ENCODE results near the gene ANKRD1.
"Not testable (repeated sequence)": the region's sequence is repeated elsewhere in the genome, so short reads cannot be mapped to it uniquely, and the experiment has no call there.

Gene ANKRD1

GRCh38 chr10:90944749-90945148 lies 23.9 kb upstream of the ANKRD1 start:
- Histone ChIP-seq H3K4me1 (ENCODE audit: insufficient read depth, insufficient read length) (no peaks in the 10 kb centered on the region), H3K27me3 (ENCODE audit: insufficient read depth, insufficient read length) (no peaks in the 10 kb centered on the region)
- no peak for DNase-seq (ENCODE audit: low read depth, low spot score)

GRCh38 chr10:90942980-90943379 lies 22.1 kb upstream of the ANKRD1 start:
- not testable (repeated sequence) for H3K9me3 ChIP-seq (ENCODE audit: insufficient read depth, low read length); H3K27me3 ChIP-seq (ENCODE audit: insufficient read depth, insufficient read length); H3K4me1 ChIP-seq (ENCODE audit: insufficient read depth, insufficient read length); DNase-seq (ENCODE audit: low read depth, low spot score); H3K4me3 ChIP-seq (ENCODE audit: insufficient read length, low read depth); H3K36me3 ChIP-seq (ENCODE audit: insufficient read depth, insufficient read length, low read length); H3K9ac ChIP-seq (ENCODE audit: insufficient read length, low read depth)

More at GRCh38 chr10:90944749-90945148, 23.9 kb upstream of the ANKRD1 start:
- Histone ChIP-seq H3K9ac (ENCODE audit: insufficient read length, low read depth) (no peak overlapping the region), H3K9me3 (ENCODE audit: insufficient read depth, low read length) (no peaks in the 10 kb centered on the region), H3K36me3 (ENCODE audit: insufficient read depth, insufficient read length, low read length) (no peaks in the 10 kb centered on the region), H3K4me3 (ENCODE audit: insufficient read length, low read depth) (no peak overlapping the region)
- TF ChIP-seq ZNF274 (IDR thresholded peaks at IDR 0.05; ENCODE audit: low read depth, low read length), result no peak
- no peak for TF ChIP-seq YY1 (IDR thresholded peaks at IDR 0.05; ENCODE audit: insufficient read depth, insufficient read length)
- TF ChIP-seq SUZ12 (IDR thresholded peaks at IDR 0.05; ENCODE audit: extremely low read depth, insufficient read depth, insufficient read length), result no peak

DNA sequence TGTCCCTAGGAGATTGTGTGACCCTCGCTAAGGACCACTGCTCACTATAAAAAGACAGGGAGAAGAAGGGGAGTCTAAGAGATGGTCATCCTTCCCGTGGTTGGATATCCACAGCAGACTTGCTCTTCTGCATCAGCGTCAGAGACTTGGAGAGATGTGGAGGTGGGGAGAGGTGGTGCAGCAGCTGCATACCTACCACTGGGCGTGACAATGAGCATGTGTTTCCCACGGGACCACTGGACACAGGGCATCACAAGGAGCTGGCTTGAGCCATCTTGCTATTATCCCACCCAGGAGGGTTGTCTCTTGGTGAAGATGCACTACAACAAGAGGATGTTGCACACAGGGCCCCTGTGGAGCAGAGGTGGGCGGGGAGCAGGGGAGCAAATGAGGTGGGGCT lies 18.8 kb upstream of the ANKRD1 start:
- Histone ChIP-seq H3K9me3 (ENCODE audit: insufficient read depth, low read length) (no peaks in the 10 kb centered on the region), H3K36me3 (ENCODE audit: insufficient read depth, insufficient read length, low read length) (no peaks in the 10 kb centered on the region), H3K27me3 (ENCODE audit: insufficient read depth, insufficient read length) (no peaks in the 10 kb centered on the region), H3K4me3 (ENCODE audit: insufficient read length, low read depth) (no peak overlapping the region), H3K4me1 (ENCODE audit: insufficient read depth, insufficient read length) (no peaks in the 10 kb centered on the region), H3K9ac (ENCODE audit: insufficient read length, low read depth) (no peak overlapping the region)
- no peak for DNase-seq (ENCODE audit: low read depth, low spot score)
- TF ChIP-seq YY1 (IDR thresholded peaks at IDR 0.05; ENCODE audit: insufficient read depth, insufficient read length) (no peak), ZNF274 (IDR thresholded peaks at IDR 0.05; ENCODE audit: low read depth, low read length) (no peak), SUZ12 (IDR thresholded peaks at IDR 0.05; ENCODE audit: extremely low read depth, insufficient read depth, insufficient read length) (no peak)

- Histone ChIP-seq H3K4me1 (ENCODE audit: insufficient read depth, insufficient read length) (no peaks in the 10 kb centered on the region), H3K9me3 (ENCODE audit: insufficient read depth, low read length) (no peaks in the 10 kb centered on the region), H3K4me3 (ENCODE audit: insufficient read length, low read depth) (no peak overlapping the region), H3K27me3 (ENCODE audit: insufficient read depth, insufficient read length) (no peaks in the 10 kb centered on the region), H3K36me3 (ENCODE audit: insufficient read depth, insufficient read length, low read length) (no peaks in the 10 kb centered on the region), H3K9ac (ENCODE audit: insufficient read length, low read depth) (no peak overlapping the region)
- TF ChIP-seq SUZ12 (IDR thresholded peaks at IDR 0.05; ENCODE audit: extremely low read depth, insufficient read depth, insufficient read length) (no peak), YY1 (IDR thresholded peaks at IDR 0.05; ENCODE audit: insufficient read depth, insufficient read length) (no peak), ZNF274 (IDR thresholded peaks at IDR 0.05; ENCODE audit: low read depth, low read length) (no peak)
- no peak for DNase-seq (ENCODE audit: low read depth, low spot score)
These were observed 18.2 kb upstream of the ANKRD1 start for GRCh38 chr10:90939116-90939515.

- Histone ChIP-seq H3K9me3 (ENCODE audit: insufficient read depth, low read length) (peaks cover 8% of the 10 kb centered on the region; the same call in 1 of the 2 replicates), H3K4me3 (ENCODE audit: insufficient read length, low read depth) (no peak overlapping the region), H3K9ac (ENCODE audit: insufficient read length, low read depth) (no peak overlapping the region), H3K36me3 (ENCODE audit: insufficient read depth, insufficient read length, low read length) (no peaks in the 10 kb centered on the region), H3K4me1 (ENCODE audit: insufficient read depth, insufficient read length) (no peaks in the 10 kb centered on the region), H3K27me3 (ENCODE audit: insufficient read depth, insufficient read length) (no peaks in the 10 kb centered on the region)
- no peak for DNase-seq (ENCODE audit: low read depth, low spot score)
- TF ChIP-seq YY1 (IDR thresholded peaks at IDR 0.05; ENCODE audit: insufficient read depth, insufficient read length), result no peak
- no peak for TF ChIP-seq ZNF274 (IDR thresholded peaks at IDR 0.05; ENCODE audit: low read depth, low read length)
- no peak for TF ChIP-seq SUZ12 (IDR thresholded peaks at IDR 0.05; ENCODE audit: extremely low read depth, insufficient read depth, insufficient read length)
These were observed 16.9 kb upstream of the ANKRD1 start for GRCh38 chr10:90937645-90938258.

GRCh38 chr10:90936276-90936659 lies 15.4 kb upstream of the ANKRD1 start:
- DNase-seq (ENCODE audit: low read depth, low spot score), result no peak
- H3K4me1 ChIP-seq (ENCODE audit: insufficient read depth, insufficient read length), result no peaks in the 10 kb centered on the region
- no peaks in the 10 kb centered on the region for H3K36me3 ChIP-seq (ENCODE audit: insufficient read depth, insufficient read length, low read length)
- H3K4me3 ChIP-seq (ENCODE audit: insufficient read length, low read depth), result no peak overlapping the region
- no peak overlapping the region for H3K9ac ChIP-seq (ENCODE audit: insufficient read length, low read depth)
- H3K27me3 ChIP-seq (ENCODE audit: insufficient read depth, insufficient read length), result no peaks in the 10 kb centered on the region
- peaks cover 14% of the 10 kb centered on the region for H3K9me3 ChIP-seq (ENCODE audit: insufficient read depth, low read length)
- TF ChIP-seq SUZ12 (IDR thresholded peaks at IDR 0.05; ENCODE audit: extremely low read depth, insufficient read depth, insufficient read length), result no peak
- no peak for TF ChIP-seq YY1 (IDR thresholded peaks at IDR 0.05; ENCODE audit: insufficient read depth, insufficient read length)
- no peak for TF ChIP-seq ZNF274 (IDR thresholded peaks at IDR 0.05; ENCODE audit: low read depth, low read length)

DNA sequence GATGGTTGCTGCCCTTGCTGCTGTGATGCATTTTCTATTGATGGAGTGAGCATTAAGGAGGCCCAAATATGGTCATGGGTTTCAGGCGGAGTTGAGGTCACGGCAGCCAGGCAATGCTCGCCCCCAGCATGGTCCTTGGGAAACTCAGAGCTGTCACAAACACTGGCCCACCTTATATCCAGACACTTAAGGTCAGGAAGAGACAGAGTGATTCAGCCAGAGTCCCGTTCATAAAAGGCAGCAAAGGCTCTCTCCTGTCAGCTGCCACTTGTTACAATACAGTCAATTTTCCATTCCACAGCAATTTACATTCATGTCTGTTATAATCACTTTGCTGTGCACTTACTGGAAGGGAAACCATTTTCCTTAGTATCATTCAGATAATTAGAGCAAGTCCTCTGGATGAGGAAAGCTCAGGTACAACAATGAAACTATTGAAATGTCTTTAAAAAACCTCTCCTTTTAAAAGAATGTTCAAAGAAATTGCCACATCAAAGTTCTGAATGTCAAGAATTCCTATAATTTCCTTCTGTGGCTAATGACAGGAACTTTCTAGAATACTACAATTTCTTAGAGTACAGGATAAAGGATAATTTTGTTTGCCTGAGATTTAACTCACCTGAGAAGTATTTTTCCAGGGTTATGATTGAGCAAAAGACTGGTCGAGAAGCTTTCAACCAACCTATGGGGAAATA lies 14.8 kb upstream of the ANKRD1 start:
- Histone ChIP-seq H3K4me1 (ENCODE audit: insufficient read depth, insufficient read length) (no peaks in the 10 kb centered on the region), H3K36me3 (ENCODE audit: insufficient read depth, insufficient read length, low read length) (no peaks in the 10 kb centered on the region), H3K9me3 (ENCODE audit: insufficient read depth, low read length) (peaks cover 14% of the 10 kb centered on the region), H3K4me3 (ENCODE audit: insufficient read length, low read depth) (no peak overlapping the region), H3K9ac (ENCODE audit: insufficient read length, low read depth) (no peak overlapping the region), H3K27me3 (ENCODE audit: insufficient read depth, insufficient read length) (no peaks in the 10 kb centered on the region)
- no peak for TF ChIP-seq SUZ12 (IDR thresholded peaks at IDR 0.05; ENCODE audit: extremely low read depth, insufficient read depth, insufficient read length)
- DNase-seq (ENCODE audit: low read depth, low spot score), result no peak
